Tibial artery (tissue), 4 donors: ENCODE results near the gene ANKRD13C.
"Not testable (repeated sequence)": the region's sequence is repeated elsewhere in the genome, so short reads cannot be mapped to it uniquely, and the experiment has no call there.

Experiments used
- DNase-seq, 2 donors: peaks; one replicate each; pipeline ENCODE4 v3.0.0-alpha.2; 2019
- H3K27ac ChIP-seq, 2 donors: fragments of 200-600 bp; sonication (generic) in 1 of 2; 1 replicate in 1 of 2; 2 replicates in 1 of 2; pipeline ENCODE4 v1.5.1; 2018 to 2019; ENCODE audit warnings: mild to moderate bottlenecking in 1 of 2
- H3K27me3 ChIP-seq, 2 donors: fragments of 200-600 bp; sonication (generic) in 1 of 2; one replicate each; pipeline versions ENCODE4 v1.5.1 to v1.6.0; 2016 to 2019
- H3K36me3 ChIP-seq, 3 donors: fragments of 200-600 bp; sonication (generic) in 2 of 3; one replicate each; pipeline ENCODE4 v1.5.1; 2016 to 2019; ENCODE audit warnings: mild to moderate bottlenecking in 2 of 3
- H3K4me1 ChIP-seq, 4 donors: fragments of 200-600 bp; sonication (generic) in 2 of 4; 1 replicate in 3 of 4; 2 replicates in 1 of 4; pipeline ENCODE4 v1.5.1; 2016 to 2019
- H3K4me3 ChIP-seq, 2 donors: fragments of 200-600 bp; sonication (generic) in 1 of 2; 1 replicate in 1 of 2; 2 replicates in 1 of 2; pipeline ENCODE4 v1.5.1; 2018 to 2019; ENCODE audit warnings: mild to moderate bottlenecking in 2 of 2
- H3K9me3 ChIP-seq, 3 donors: fragments of 200-600 bp; sonication (generic) in 1 of 3; one replicate each; pipeline ENCODE4 v1.5.1; 2016 to 2019
- intact Hi-C: fragments of 100-400 bp; cut with DNase I; formaldehyde crosslinking; loops from one replicate; pipeline ENCODE4 v1.15.0; 2023; ENCODE audit warnings: low total_unique reads
- TF ChIP-seq, protein P1 (sequence below), 2 experiments: fragments of 200-600 bp in 1 of 2; fragments of 450-650 bp in 1 of 2; IDR thresholded peaks; one replicate each; pipeline ENCODE4 v1.5.1; 2017 to 2019; ENCODE audit warnings: antibody characterized with exemption in 2 of 2, mild to moderate bottlenecking in 1 of 2, moderate library complexity in 1 of 2

ANKRD13C gene

DNA sequence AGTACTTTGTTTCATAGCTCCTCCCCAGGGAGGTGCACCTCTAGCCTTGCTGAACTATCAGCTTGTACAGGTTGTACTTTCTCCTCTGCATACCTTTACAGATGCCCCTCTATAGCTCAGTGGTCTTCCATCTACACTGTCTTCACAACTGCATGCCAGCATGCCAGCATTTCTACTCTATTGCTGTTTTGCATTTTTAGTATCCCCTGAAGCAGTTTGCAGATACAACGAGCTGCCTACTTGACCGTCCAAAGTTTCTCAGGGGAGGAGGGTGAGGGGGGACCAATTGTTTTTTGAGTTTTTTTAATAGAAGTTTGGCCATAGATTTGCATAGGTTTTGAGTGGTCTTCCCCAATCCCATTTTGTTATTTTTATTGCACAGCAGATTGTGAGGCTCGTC is 29.0 kb upstream of the ANKRD13C start:
- H3K36me3 ChIP-seq, result no peaks in the 10 kb centered on the region
- DNase-seq, result no peak
- H3K4me3 ChIP-seq, result no peak overlapping the region
- no peaks in the 10 kb centered on the region for H3K4me1 ChIP-seq
- TF ChIP-seq, protein P1, sequence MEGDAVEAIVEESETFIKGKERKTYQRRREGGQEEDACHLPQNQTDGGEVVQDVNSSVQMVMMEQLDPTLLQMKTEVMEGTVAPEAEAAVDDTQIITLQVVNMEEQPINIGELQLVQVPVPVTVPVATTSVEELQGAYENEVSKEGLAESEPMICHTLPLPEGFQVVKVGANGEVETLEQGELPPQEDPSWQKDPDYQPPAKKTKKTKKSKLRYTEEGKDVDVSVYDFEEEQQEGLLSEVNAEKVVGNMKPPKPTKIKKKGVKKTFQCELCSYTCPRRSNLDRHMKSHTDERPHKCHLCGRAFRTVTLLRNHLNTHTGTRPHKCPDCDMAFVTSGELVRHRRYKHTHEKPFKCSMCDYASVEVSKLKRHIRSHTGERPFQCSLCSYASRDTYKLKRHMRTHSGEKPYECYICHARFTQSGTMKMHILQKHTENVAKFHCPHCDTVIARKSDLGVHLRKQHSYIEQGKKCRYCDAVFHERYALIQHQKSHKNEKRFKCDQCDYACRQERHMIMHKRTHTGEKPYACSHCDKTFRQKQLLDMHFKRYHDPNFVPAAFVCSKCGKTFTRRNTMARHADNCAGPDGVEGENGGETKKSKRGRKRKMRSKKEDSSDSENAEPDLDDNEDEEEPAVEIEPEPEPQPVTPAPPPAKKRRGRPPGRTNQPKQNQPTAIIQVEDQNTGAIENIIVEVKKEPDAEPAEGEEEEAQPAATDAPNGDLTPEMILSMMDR (IDR thresholded peaks at IDR 0.05), result no peak
- H3K27me3 ChIP-seq, result no peaks in the 10 kb centered on the region
- intact Hi-C loops, result no loop called here
- H3K9me3 ChIP-seq, result no peaks in the 10 kb centered on the region
- H3K27ac ChIP-seq, result no peak overlapping the region

GRCh38 chr1:70382682-70383081 is 28.2 kb upstream of the ANKRD13C start:
- Histone ChIP-seq H3K27me3 (no peaks in the 10 kb centered on the region), H3K4me3 (no peak overlapping the region), H3K4me1 (no peaks in the 10 kb centered on the region), H3K27ac (no peak overlapping the region), H3K36me3 (no peaks in the 10 kb centered on the region), H3K9me3 (no peaks in the 10 kb centered on the region)
- no peak for DNase-seq
- TF ChIP-seq, protein P1 (IDR thresholded peaks at IDR 0.05), result no peak
- intact Hi-C loops, result no loop called here

GRCh38 chr1:70376196-70376595 is 21.7 kb upstream of the ANKRD13C start:
- no peak overlapping the region for H3K27ac ChIP-seq
- intact Hi-C loops, result no loop called here
- no peaks in the 10 kb centered on the region for H3K4me1 ChIP-seq
- TF ChIP-seq, protein P1 (IDR thresholded peaks at IDR 0.05), result no peak
- no peak overlapping the region for H3K4me3 ChIP-seq
- peaks cover 0 to 13% (median 0%) of the 10 kb centered on the region in 3 donors for H3K36me3 ChIP-seq
- DNase-seq, result no peak
- H3K9me3 ChIP-seq, result no peaks in the 10 kb centered on the region
- H3K27me3 ChIP-seq, result no peaks in the 10 kb centered on the region

DNA sequence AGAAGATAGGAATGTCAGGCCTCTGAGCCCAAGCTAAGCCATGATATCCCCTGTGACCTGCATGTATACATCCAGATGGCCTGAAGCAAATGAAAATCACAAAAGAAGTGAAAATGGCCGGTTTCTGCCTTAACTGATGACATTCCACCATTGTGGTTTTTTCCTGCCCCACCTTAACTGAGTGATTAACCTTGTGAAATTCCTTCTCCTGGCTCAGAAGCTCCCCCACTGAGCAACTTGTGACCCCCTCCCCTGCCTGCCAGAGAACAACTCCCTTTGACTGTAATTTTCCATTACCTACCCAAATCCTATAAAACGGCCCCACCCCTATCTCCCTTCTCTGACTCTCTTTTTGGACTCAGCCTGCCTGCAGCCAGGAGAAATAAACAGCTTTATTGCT is 19.1 kb upstream of the ANKRD13C start:
- H3K9me3 ChIP-seq, H3K4me3 ChIP-seq, intact Hi-C loops, DNase-seq, H3K27me3 ChIP-seq, H3K4me1 ChIP-seq, H3K27ac ChIP-seq: not testable (repeated sequence)
- peaks cover 0 to 28% (median 0%) of the 10 kb centered on the region in 3 donors for H3K36me3 ChIP-seq

- Histone ChIP-seq H3K9me3 (no peaks in the 10 kb centered on the region), H3K4me3 (no peak overlapping the region), H3K27me3 (no peaks in the 10 kb centered on the region), H3K4me1 (no peaks in the 10 kb centered on the region), H3K36me3 (peaks cover 0 to 38% (median 9%) of the 10 kb centered on the region in 3 donors), H3K27ac (no peak overlapping the region)
- intact Hi-C loops, result no loop called here
- DNase-seq, result no peak
- TF ChIP-seq, protein P1 (IDR thresholded peaks at IDR 0.05), result no peak
Measured at GRCh38 chr1:70372426-70372825, 17.9 kb upstream of the ANKRD13C start.

DNA sequence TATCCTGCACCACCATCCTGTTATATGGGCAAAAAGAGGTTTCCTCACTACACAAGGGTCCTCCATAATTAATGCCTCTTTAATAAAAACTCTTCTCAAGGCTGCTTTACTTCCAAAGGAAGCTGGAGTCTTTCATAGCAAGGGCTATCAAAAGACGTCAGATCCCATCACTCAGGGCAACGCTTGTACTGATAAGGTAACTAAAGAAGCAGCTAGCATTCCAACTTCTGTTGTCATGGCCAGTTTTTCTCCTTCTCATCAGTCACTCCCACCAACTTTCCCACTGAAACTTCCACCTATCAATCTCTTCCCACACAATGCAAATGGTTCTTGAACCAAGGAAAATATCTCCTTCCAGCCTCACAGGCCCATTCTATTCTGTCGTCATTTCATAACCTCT is 17.1 kb upstream of the ANKRD13C start:
- H3K27ac ChIP-seq, H3K27me3 ChIP-seq, H3K4me3 ChIP-seq, H3K9me3 ChIP-seq, DNase-seq, H3K4me1 ChIP-seq, intact Hi-C loops: not testable (repeated sequence)
- H3K36me3 ChIP-seq, result peaks cover 0 to 46% (median 16%) of the 10 kb centered on the region in 3 donors

GRCh38 chr1:70367397-70367796 is 12.9 kb upstream of the ANKRD13C start:
- intact Hi-C loops, H3K27ac ChIP-seq, H3K27me3 ChIP-seq, DNase-seq, H3K4me1 ChIP-seq, H3K9me3 ChIP-seq, H3K4me3 ChIP-seq: not testable (repeated sequence)
- peaks cover 0 to 45% (median 16%) of the 10 kb centered on the region in 3 donors for H3K36me3 ChIP-seq

DNA sequence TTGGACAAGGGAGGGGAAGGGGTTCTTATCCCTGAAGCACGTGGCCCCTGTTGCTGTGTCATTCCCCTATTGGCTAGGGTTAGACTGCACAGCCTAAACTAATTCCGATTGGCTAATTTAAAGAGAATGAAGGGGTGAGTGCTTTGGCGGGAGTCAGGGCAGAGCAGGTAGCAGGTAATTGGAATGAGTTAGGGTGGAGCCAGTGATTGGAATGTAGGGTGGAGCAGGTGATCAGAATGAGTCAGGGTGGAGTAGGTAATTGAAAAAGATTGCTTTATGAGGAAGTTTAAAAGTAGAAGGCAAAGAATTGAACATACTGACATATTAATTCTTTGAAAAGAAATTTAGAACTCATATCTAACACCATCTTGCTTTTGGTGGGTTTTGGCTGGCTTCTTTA is 12.5 kb upstream of the ANKRD13C start:
- intact Hi-C loops, H3K4me3 ChIP-seq, DNase-seq, H3K4me1 ChIP-seq, H3K9me3 ChIP-seq, H3K27ac ChIP-seq, H3K27me3 ChIP-seq: not testable (repeated sequence)
- H3K36me3 ChIP-seq, result peaks cover 0 to 41% (median 16%) of the 10 kb centered on the region in 3 donors

- H3K4me1 ChIP-seq, H3K27ac ChIP-seq, DNase-seq, H3K4me3 ChIP-seq, H3K27me3 ChIP-seq, intact Hi-C loops, H3K9me3 ChIP-seq: not testable (repeated sequence)
- H3K36me3 ChIP-seq, result peaks cover 0 to 36% (median 16%) of the 10 kb centered on the region in 3 donors
Measured at GRCh38 chr1:70366425-70366952, 12.0 kb upstream of the ANKRD13C start.
